ENCODE data around the gene MAML2. TPM values are rescaled to one million over a fixed set of nuclear protein-coding genes. Genes with fewer than 3 reads are reported as not detected.

Gene MAML2
- total RNA-seq, 1 donor from 2014 or later = 31.5 TPM

DNA sequence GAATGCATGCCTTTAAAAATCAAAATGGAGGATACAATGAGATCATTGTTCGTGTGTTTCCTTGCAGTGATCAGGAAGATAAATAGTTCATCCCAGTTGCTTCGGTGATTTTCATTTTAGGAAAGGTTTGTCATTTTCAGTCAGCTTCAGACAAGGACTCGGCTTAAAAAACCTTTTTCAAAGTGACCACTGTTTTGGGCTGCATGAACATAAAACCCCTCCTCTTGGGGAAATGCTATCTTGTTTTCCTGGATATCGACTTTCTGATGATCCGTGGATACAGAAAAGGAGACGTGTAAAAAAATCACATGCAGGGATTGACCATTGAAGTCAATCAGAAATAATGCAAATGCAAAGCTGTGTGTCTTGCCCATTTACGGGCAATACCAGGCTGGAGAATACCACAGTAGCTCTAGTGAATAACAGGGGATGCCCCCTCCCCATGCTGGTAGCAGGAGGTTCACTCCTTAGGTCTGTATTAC, 146.8 kb downstream of the MAML2 start:
- no peaks in the 10 kb centered on the region for H3K27me3 ChIP-seq (ENCODE audit: low read depth)
- no peak overlapping the region for H3K4me3 ChIP-seq
- H3K27ac ChIP-seq = no peak overlapping the region
- DNase-seq (no peak), ATAC-seq (no peak)
- H3K36me3 ChIP-seq = no peaks in the 10 kb centered on the region
- no peaks in the 10 kb centered on the region for H3K9me3 ChIP-seq
- TF ChIP-seq, protein P1, sequence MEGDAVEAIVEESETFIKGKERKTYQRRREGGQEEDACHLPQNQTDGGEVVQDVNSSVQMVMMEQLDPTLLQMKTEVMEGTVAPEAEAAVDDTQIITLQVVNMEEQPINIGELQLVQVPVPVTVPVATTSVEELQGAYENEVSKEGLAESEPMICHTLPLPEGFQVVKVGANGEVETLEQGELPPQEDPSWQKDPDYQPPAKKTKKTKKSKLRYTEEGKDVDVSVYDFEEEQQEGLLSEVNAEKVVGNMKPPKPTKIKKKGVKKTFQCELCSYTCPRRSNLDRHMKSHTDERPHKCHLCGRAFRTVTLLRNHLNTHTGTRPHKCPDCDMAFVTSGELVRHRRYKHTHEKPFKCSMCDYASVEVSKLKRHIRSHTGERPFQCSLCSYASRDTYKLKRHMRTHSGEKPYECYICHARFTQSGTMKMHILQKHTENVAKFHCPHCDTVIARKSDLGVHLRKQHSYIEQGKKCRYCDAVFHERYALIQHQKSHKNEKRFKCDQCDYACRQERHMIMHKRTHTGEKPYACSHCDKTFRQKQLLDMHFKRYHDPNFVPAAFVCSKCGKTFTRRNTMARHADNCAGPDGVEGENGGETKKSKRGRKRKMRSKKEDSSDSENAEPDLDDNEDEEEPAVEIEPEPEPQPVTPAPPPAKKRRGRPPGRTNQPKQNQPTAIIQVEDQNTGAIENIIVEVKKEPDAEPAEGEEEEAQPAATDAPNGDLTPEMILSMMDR (IDR thresholded peaks at IDR 0.05) = no peak
- H3K4me1 ChIP-seq = peaks cover 52% of the 10 kb centered on the region
- intact Hi-C loops (cut with DNase I) = no loop called here

DNA sequence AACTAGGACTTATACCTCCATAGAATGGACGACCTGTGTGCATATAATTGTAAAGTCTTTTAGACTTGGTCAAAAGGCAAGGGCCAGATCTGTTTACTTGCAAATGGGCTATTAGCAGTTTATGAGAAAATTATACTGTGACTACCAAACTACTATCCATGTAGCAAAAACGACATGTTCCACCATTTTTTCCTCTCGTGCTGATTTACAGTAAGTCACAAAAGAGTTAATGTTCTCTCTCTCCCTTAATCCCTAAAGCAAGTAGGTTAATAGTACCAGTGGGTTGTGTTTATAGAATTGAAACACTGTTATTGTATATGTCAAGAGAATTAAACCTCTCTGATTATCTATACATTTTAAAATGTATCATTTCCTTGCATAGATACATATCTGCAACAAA, 147.3 kb downstream of the MAML2 start:
- TF ChIP-seq, protein P1 (IDR thresholded peaks at IDR 0.05) = no peak
- H3K36me3 ChIP-seq = no peaks in the 10 kb centered on the region
- H3K4me1 ChIP-seq = peaks cover 46% of the 10 kb centered on the region
- no peak for DNase-seq
- H3K4me3 ChIP-seq = no peak overlapping the region
- no peaks in the 10 kb centered on the region for H3K27me3 ChIP-seq (ENCODE audit: low read depth)
- no peaks in the 10 kb centered on the region for H3K9me3 ChIP-seq
- ATAC-seq = no peak
- intact Hi-C loops (cut with DNase I) = no loop called here
- H3K27ac ChIP-seq = no peak overlapping the region

DNA sequence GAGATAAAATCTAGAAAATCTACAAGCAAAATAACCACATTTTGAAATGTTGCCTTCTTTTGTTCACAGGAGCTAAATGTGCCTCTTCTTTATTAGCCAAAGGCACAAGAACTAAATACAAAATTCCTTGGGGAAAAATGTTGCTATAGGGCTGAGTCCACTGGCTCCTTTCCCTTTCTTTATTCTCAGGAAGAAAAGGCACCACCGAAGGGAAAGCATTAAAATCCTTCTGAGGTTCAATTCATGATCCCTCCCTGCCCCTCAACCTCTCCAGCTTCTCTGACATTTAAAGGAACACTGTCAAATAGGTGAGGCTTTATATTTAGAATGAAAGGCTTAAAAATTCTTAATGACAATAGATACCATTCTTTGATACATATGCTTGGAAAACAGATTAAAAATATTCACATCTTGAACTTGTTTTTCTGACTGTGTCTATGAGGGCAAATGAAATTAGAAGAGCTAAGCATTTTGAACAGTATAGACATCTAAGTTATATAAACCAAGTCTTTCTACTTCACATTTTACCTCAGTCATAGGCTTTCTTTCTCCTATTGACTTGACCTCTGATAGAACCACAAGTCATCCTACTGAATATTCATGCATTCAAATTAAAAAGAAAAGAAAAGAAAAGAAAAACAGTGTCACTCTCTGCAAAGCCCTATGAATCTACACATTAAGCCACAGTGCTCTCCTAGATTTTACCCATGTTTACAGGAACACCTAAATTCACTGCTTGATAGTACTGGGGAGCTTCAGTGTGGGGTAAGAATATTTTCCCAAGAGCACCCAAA, 148.2 kb downstream of the MAML2 start:
- Histone ChIP-seq H3K4me3 (no peak overlapping the region), H3K4me1 (peaks cover 38% of the 10 kb centered on the region), H3K27ac (no peak overlapping the region), H3K27me3 (ENCODE audit: low read depth) (no peaks in the 10 kb centered on the region), H3K9me3 (no peaks in the 10 kb centered on the region), H3K36me3 (no peaks in the 10 kb centered on the region)
- TF ChIP-seq, protein P1 (IDR thresholded peaks at IDR 0.05) = no peak
- intact Hi-C loops (cut with DNase I) = no loop called here
- DNase-seq (no peak), ATAC-seq (no peak)

DNA sequence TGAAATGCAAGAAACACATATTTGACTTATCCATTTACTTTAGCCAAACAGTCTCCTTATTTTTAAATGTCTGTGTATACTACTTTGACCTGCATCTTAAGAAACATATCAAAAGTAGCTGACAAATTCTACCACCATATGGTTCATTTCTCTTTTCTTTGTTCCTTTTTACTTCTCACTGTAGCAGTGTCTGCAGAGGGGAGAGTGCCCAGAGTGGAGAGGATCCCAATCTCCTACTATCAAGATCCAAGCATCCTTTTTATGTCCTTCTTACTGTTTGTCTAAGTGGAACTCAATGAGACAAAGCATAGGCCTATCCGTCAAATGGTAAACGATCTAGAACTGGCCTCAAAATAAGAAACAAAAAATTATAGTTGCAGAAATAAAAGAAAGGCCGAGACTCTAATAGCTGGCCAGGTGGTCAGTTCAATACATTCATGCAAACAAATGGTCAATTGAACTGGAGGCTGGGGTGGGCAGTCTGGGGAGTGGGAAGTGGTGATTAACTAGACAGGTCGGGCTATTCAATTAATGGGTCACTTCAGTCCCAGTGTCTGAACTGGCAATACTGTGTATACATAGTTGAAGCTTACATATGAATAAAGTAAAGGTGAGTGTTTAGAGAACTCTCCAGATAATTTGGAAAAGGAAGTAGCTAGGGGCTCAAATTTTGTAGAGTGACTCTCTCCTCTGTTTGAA, 149.1 kb downstream of the MAML2 start:
- Histone ChIP-seq H3K4me1 (peaks cover 39% of the 10 kb centered on the region), H3K27ac (no peak overlapping the region), H3K4me3 (no peak overlapping the region), H3K36me3 (no peaks in the 10 kb centered on the region), H3K27me3 (ENCODE audit: low read depth) (no peaks in the 10 kb centered on the region), H3K9me3 (no peaks in the 10 kb centered on the region)
- TF ChIP-seq, protein P1 (IDR thresholded peaks at IDR 0.05) = no peak
- no peak for ATAC-seq
- intact Hi-C loops (cut with DNase I) = no loop called here
- no peak for DNase-seq

DNA sequence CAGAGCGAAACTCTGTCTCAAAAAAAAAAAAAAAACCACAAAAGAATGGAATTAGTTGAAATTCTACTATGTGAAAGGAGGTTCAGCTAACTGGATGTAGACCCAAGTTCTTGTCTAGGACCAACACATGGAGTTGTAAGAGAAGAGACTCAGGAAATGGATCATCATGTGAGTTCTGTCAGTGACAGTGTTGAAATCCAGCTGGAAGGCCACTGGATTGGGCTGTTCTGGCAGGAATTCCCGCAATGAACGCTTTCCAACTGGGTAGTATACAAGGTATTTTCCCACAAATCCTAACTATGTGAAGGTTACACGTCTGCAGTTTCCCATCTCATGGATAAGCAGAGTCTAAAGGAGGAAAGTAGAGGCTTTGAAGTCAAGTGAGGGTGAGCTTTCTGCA, 151.2 kb downstream of the MAML2 start:
- intact Hi-C loops (cut with DNase I) = no loop called here
- ATAC-seq = no peak
- no peaks in the 10 kb centered on the region for H3K36me3 ChIP-seq
- no peaks in the 10 kb centered on the region for H3K27me3 ChIP-seq (ENCODE audit: low read depth)
- no peak for DNase-seq
- H3K9me3 ChIP-seq = no peaks in the 10 kb centered on the region
- H3K4me3 ChIP-seq = no peak overlapping the region
- no peak overlapping the region for H3K27ac ChIP-seq
- TF ChIP-seq, protein P1 (IDR thresholded peaks at IDR 0.05) = no peak
- peaks cover 38% of the 10 kb centered on the region for H3K4me1 ChIP-seq
